ENCODE data around the gene QSOX1.
"Not testable (repeated sequence)": the region's sequence is repeated elsewhere in the genome, so short reads cannot be mapped to it uniquely, and the experiment has no call there.

QSOX1 gene

GRCh38 chr1:180154325-180155181, at the start of gene QSOX1:
TSS of gene QSOX1 (plus strand) at chr1:180154869. CDS start at chr1:180154908, 39 bp downstream.
- DNase-seq (ENCODE audit: low spot score): peak; percentile 78

- DNase-seq (ENCODE audit: low spot score): no peak
These were observed 42.6 kb upstream of the QSOX1 start for GRCh38 chr1:180112091-180112490.

DNA sequence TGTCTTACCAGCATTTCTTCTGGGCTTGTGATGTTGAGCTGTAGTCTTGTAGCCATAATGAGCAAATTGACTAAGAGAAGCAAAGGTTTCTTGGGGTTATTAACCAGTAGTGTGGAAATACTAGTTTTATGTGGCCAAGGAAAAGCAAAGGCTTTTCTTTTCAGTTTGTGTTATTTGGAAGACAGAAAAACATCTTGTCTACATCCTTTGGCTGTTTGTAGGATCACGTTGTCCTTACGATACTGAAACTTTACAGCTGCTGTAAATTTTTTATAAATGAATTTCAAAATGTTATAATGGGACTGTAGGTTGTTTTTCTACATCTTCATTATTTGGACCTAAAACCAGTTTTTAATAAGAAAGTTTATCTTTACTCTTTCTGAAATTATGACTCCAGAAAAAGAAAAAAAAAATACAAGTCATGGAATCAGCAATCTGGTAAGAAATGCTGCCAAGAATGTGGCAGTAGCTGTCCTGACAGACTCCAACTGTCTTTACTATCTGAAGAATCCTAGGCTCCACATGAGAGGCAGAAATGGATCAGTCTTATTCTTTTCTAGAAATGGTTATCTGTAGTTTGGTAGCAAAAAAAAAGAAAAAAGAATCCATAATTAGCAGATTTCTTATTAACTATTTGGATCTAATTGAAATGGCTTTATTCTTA, 41.6 kb upstream of the QSOX1 start:
- DNase-seq (ENCODE audit: low spot score): no peak

GRCh38 chr1:180114396-180114945, 40.2 kb upstream of the QSOX1 start:
- no peak for DNase-seq (ENCODE audit: low spot score)

- DNase-seq (ENCODE audit: low spot score): no peak
These were observed 37.5 kb upstream of the QSOX1 start for GRCh38 chr1:180116964-180117763.

- DNase-seq (ENCODE audit: low spot score): no peak
These were observed 36.9 kb upstream of the QSOX1 start for GRCh38 chr1:180117764-180118116.

GRCh38 chr1:180119837-180120236, 34.8 kb upstream of the QSOX1 start:
- no peak for DNase-seq (ENCODE audit: low spot score)

DNA sequence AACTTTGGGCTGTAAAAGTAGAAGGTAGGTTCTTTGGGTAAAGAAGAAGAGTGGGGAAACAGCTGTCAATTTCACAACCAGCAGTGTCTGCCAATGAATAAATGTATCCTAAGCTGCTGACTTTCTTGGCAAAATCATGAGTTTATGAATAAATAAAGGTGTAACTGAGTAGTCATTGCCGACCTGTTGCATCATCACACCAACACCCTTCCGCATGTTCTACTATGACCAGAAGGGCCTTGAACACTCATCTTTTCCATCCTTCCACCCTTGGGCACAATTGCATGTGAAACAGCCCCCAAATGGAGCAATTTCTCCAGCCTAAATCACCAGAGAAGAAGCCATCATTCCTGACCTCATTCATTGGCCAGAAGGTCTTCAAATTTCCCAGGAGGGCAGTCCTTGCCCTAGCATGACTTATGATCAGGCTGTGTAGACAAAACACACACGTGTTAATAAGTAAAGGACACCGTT, 31.2 kb upstream of the QSOX1 start:
- DNase-seq (ENCODE audit: low spot score): no peak

- DNase-seq (ENCODE audit: low spot score): no peak
These were observed 24.0 kb upstream of the QSOX1 start for GRCh38 chr1:180130651-180131050.

GRCh38 chr1:180131510-180131909, 23.2 kb upstream of the QSOX1 start:
- DNase-seq (ENCODE audit: low spot score): no peak

- no peak for DNase-seq (ENCODE audit: low spot score)
These were observed 21.5 kb upstream of the QSOX1 start for GRCh38 chr1:180133193-180133592.

GRCh38 chr1:180133688-180134087, 21.0 kb upstream of the QSOX1 start:
- not testable (repeated sequence) for DNase-seq (ENCODE audit: low spot score)

DNA sequence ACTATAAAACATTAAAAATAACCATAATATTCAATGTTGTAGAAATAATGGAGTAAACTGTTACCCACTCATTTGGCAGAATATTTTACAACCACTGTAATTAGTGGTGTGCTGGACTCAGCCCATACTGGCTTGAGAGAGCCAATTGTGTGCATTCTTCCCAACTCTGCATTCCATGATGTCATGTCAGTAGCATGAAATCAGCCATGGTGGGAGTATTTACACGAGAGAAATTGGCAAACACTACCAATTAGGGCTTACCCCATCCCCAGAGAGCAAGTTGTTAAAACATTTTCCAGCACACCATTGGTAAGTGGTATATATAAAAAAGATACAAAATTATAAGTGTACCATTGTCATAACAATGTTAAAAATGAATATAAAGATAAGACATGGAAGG, 19.1 kb upstream of the QSOX1 start:
- DNase-seq (ENCODE audit: low spot score): no peak

DNA sequence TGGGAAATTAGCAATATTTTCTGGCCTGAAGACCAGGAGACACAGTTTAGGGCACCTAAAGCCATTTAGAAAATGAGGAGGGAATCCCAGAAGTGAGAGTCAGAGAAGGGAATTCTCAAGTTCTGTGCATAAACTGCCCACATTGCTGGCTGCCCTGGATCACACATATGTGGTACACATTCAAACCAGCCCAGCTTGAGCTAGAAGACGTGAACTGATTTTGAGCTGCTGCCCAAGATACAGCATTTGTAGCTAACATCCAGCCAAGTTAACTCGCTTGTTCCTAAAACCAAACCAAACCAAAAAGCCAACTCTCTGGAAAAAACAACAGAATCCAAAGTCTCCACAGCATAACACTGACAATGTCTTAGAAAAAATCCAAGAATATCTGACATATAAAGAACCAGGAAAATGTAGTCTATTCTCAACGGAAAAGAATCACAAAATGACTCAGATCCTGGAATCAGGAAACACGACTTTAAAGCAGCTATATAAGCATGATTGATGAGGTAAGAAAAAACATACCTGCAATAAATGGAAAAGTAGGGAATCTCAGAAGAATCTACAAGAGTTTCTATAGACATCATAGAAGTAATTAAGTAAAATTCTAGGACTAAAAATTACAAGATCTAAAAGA, 18.2 kb upstream of the QSOX1 start:
- DNase-seq (ENCODE audit: low spot score): no peak

GRCh38 chr1:180136968-180137356, 17.7 kb upstream of the QSOX1 start:
- no peak for DNase-seq (ENCODE audit: low spot score)

DNA sequence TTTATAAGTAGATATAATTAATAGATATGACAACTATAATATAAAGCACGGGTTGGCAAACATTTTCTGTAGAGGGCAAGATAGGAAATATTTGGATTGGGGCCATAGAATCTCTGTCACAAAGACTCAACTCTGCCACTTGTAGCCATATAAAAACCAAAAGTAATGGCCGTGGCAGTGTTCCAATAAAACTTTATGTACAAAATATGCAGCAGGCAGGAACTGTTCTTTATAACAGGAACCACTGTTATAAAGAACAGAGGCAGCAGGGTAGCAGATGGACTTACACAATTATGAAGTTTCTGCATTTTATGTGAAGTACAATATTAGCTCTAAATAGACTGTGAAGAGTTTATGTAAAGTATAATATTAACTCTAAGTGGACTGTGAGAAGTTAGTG, 16.9 kb upstream of the QSOX1 start:
- DNase-seq (ENCODE audit: low spot score): no peak

DNA sequence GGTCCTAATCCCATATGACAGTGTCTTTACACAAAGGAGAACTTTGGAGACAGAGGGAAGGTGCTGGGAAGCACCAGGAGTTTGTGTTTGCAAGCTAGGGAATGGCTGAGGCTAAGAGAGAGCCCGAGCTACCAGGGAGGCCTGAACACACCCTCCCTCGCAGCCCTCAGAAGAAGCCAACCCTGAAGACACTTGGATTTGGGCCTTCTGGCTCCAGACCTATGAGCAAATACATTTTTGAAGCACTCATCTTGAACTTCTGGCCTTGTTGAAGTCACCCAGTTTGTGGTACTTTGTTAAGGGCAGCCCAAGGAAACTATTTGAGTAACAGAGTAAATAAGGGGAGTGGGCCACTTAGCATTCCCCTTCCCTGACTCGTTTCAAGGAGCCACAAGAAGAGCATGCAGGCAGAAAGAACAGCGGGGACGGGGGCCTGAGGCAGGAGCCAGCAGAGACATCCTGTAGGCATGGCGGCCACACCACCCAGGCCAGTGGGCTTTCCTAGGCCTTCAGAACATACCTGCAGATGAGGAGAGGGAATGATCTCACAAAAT, 13.2 kb upstream of the QSOX1 start:
- DNase-seq (ENCODE audit: low spot score): no peak

DNA sequence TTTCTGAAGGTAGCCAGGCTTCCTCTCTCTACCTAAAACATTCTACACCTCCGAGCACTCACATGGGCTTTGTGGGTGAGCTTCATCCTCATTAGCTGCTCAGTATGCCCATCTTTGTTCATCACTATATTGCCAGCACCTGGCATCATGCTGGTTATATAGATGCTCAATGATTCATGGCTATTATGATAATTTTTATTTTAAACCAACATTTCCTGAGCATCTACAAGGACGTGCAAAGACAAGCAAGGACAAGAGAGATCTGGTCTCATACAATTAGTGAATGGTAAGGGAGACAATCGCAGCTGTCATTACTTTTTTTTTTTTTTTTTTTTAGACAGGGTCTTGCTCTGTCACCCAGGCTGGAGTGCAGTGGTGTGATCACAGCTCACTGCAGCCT, 11.3 kb upstream of the QSOX1 start:
- DNase-seq (ENCODE audit: low spot score): no peak

DNA sequence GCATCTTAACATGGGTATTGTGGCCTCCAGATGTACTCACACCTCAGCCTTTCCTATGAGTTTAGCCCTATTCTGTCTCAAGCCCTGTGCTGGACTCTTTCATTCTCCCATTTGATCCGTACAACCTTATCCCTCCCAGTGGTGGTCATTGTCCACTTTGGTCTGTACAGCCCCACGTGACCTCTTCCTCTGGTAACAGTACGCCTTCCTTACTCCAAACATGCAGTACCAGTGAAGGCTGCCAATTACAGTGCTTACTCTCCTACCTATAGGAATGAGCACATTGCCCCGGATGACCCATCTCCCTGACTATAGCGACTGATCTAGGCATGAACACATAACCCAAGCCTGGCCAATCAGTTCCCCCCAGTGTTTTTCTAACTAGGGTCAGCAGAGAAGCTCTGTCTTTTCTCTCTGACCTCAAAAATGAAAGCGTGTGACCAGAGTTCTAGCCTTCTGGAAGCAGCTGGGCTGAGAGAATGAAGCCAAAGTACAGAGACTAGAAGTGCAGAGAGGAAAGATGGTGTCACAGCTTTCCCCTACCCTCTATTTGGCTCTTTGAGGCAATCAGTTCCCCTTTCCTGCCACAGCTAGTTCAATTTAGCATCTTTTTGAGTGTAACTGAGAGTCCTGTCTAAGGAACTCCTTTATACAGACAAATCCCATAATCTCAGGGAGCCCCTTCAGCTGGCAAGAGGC, 9.9 kb upstream of the QSOX1 start:
- no peak for DNase-seq (ENCODE audit: low spot score)

- no peak for DNase-seq (ENCODE audit: low spot score)
These were observed 9.2 kb upstream of the QSOX1 start for GRCh38 chr1:180145446-180145845.

GRCh38 chr1:180150982-180151381, 3.7 kb upstream of the QSOX1 start:
- no peak for DNase-seq (ENCODE audit: low spot score)
